HG02938 (cell line): ENCODE results near the gene PACS2.

Source experiments
- ATAC-seq: cut with Tn5 transposase; IDR thresholded peaks from one replicate; pipeline ENCODE4 v1.9.1; 2021; ENCODE audit warnings: mild to moderate bottlenecking, moderate library complexity; ENCODE audit not compliant: unreplicated experiment

PACS2 gene

GRCh38 chr14:105398044-105398725 lies 83.6 kb downstream of the PACS2 start, which contains the start of gene TEX22:
Gene TEX22 (plus strand): TSS chr14:105398538. CDS start chr14:105399341, 803 bp downstream.
- ATAC-seq = peak; percentile 72

GRCh38 chr14:105398726-105399465 lies 84.3 kb downstream of the PACS2 start:
- ATAC-seq = peak; percentile 32

GRCh38 chr14:105399466-105399775 lies 84.9 kb downstream of the PACS2 start:
- no peak for ATAC-seq

GRCh38 chr14:105400016-105400415 lies 85.5 kb downstream of the PACS2 start:
- ATAC-seq = no peak

GRCh38 chr14:105401699-105402098 lies 87.2 kb downstream of the PACS2 start:
- ATAC-seq = no peak

GRCh38 chr14:105408592-105408991 lies 94.0 kb downstream of the PACS2 start:
- ATAC-seq = no peak

- ATAC-seq = no peak
Measured at GRCh38 chr14:105409364-105409763, 94.8 kb downstream of the PACS2 start.

- no peak for ATAC-seq
Measured at GRCh38 chr14:105410642-105411016, 96.1 kb downstream of the PACS2 start.

- ATAC-seq = no peak
Measured at GRCh38 chr14:105411017-105411941, 96.7 kb downstream of the PACS2 start.

- ATAC-seq = no peak
Measured at GRCh38 chr14:105411985-105412770, 97.6 kb downstream of the PACS2 start.

- no peak for ATAC-seq
Measured at GRCh38 chr14:105412771-105413543, 98.4 kb downstream of the PACS2 start.

- ATAC-seq = no peak
Measured at GRCh38 chr14:105413544-105413886, 99.0 kb downstream of the PACS2 start.

- ATAC-seq = peak; percentile 50
Measured at GRCh38 chr14:105414456-105415371, 100.2 kb downstream of the PACS2 start.

GRCh38 chr14:105415481-105416428 lies 101.2 kb downstream of the PACS2 start:
- ATAC-seq = no peak

GRCh38 chr14:105416671-105417070 lies 102.1 kb downstream of the PACS2 start:
- no peak for ATAC-seq

- no peak for ATAC-seq
Measured at GRCh38 chr14:105417690-105418121, 103.2 kb downstream of the PACS2 start.

- ATAC-seq = no peak
Measured at GRCh38 chr14:105418269-105419194, 104.0 kb downstream of the PACS2 start.
